HepG2 (cell line): ENCODE measurements around the gene WSB1. TPM values are rescaled to one million over a fixed set of nuclear protein-coding genes. Genes with fewer than 3 reads are reported as not detected.

Source experiments
- ATAC-seq: fragments of 200-7000 bp; cut with Tn5 transposase; 3 replicates; pipeline ENCODE4 v1.9.1; 2020; ENCODE audit warnings: mild to moderate bottlenecking, moderate library complexity
- BruUV-seq: library from RNA; stranded (reverse); fragments of 400-500 nt; replicated peaks from 2 replicates; lab custom pipeline; 2021; lab: Mats Ljungman, UMichigan
- CTCF ChIA-PET: fragments of 300-600 bp; formaldehyde crosslinking; extraction: SDS; loops from one replicate; lab custom pipeline; 2021; ENCODE audit warnings: low total read pairs, inconsistent platforms, low intra/inter-chr PET ratio; lab: Yijun Ruan, JAX
- POLR2A ChIA-PET: fragments of 350-600 bp; sonication (Branson Sonifier 250); formaldehyde crosslinking; loops from one replicate; lab custom pipeline; 2020; ENCODE audit warnings: antibody characterized with exemption, inconsistent platforms; lab: Yijun Ruan, JAX
- DNase-seq: peaks from one replicate; pipeline ENCODE4 v3.0.0-alpha.2; 2015; ENCODE audit warnings: low spot score
- FAIRE-seq: peaks from 3 replicates; lab custom pipeline; 2011; peaks lifted over from hg19 to GRCh38; lab: Jason Lieb, UNC
- H2AFZ ChIP-seq: one replicate; pipeline ENCODE4 v1.6.1; 2011; ENCODE audit warnings: low read length, inconsistent platforms
- H3K27ac ChIP-seq: fragments of 300-600 bp; 3 replicates; pipeline ENCODE4 v1.8.0; 2011; ENCODE audit warnings: mixed run types, mild to moderate bottlenecking, mixed read lengths, low read length, inconsistent platforms; ENCODE audit not compliant: insufficient read depth; ENCODE audit errors: extremely low read length
- H3K27me3 ChIP-seq, 2 experiments: fragments of 200-600 bp in 1 of 2; 2 replicates in 1 of 2; 3 replicates in 1 of 2; pipeline versions ENCODE4 v1.6.0 to v1.8.0; 2011; ENCODE audit warnings: low read length in 2 of 2, mild to moderate bottlenecking in 2 of 2, moderate library complexity in 2 of 2, inconsistent platforms in 1 of 2; ENCODE audit not compliant: insufficient read depth in 2 of 2, control insufficient read depth in 1 of 2
- H3K36me3 ChIP-seq, 2 experiments: fragments of 200-600 bp in 1 of 2; replicated peaks in 1 of 2; 2 replicates in 1 of 2; 3 replicates in 1 of 2; pipeline versions ENCODE4 v1.5.1 to v1.8.0; 2011; ENCODE audit warnings: low read length in 2 of 2, inconsistent platforms in 1 of 2; ENCODE audit not compliant: insufficient read depth in 2 of 2, control insufficient read depth in 1 of 2
- H3K4me1 ChIP-seq: 2 replicates; pipeline ENCODE4 v1.5.1; 2012; ENCODE audit warnings: low read length, inconsistent platforms; ENCODE audit not compliant: insufficient read depth
- H3K4me2 ChIP-seq: 2 replicates; pipeline ENCODE4 v1.6.0; 2011; ENCODE audit warnings: low read depth, low read length, inconsistent platforms
- H3K4me3 ChIP-seq, 3 experiments: fragments of 200-600 bp in 1 of 3; sonication (generic), shearing (Covaris generic) in 1 of 3; replicated peaks in 1 of 3; 2 replicates each; pipeline ENCODE4 v1.5.1; 2011 to 2016; ENCODE audit warnings: low read length in 3 of 3, inconsistent platforms in 2 of 3, low read depth in 2 of 3, mild to moderate bottlenecking in 2 of 3, control low read depth in 1 of 3, mixed read lengths in 1 of 3; ENCODE audit not compliant: insufficient read depth in 1 of 3
- H3K79me2 ChIP-seq: one replicate; pipeline ENCODE4 v1.6.1; 2011; ENCODE audit warnings: low read length, inconsistent platforms; ENCODE audit not compliant: insufficient read depth
- H3K9ac ChIP-seq: 2 replicates; pipeline ENCODE4 v1.6.0; 2011; ENCODE audit warnings: mild to moderate bottlenecking, low read depth, low read length, inconsistent platforms; ENCODE audit not compliant: insufficient read depth
- H3K9me3 ChIP-seq: 2 replicates; pipeline ENCODE4 v1.5.1; 2012; ENCODE audit warnings: mild to moderate bottlenecking, low read length
- H4K20me1 ChIP-seq: 2 replicates; pipeline ENCODE4 v1.6.0; 2011; ENCODE audit warnings: inconsistent platforms, mild to moderate bottlenecking, low read length, moderate library complexity; ENCODE audit not compliant: insufficient read depth
- DDIT3 ChIP-seq: sonication (generic); formaldehyde crosslinking; IDR thresholded peaks from 2 replicates; pipeline ENCODE4 v1.4.0; 2020; ENCODE audit warnings: mild to moderate bottlenecking, missing genetic modification reagents
- FOXP1 ChIP-seq, 2 experiments: fragments of 450-650 bp in 1 of 2; IDR thresholded peaks; 2 replicates each; pipeline ENCODE4 v1.6.1; 2017 to 2018; ENCODE audit warnings: antibody characterized with exemption in 1 of 2
- KLF9 ChIP-seq: IDR thresholded peaks from 2 replicates; pipeline ENCODE4 v1.6.1; 2016; ENCODE audit warnings: low read depth
- ZNF121 ChIP-seq: sonication (generic); formaldehyde crosslinking; IDR thresholded peaks from 2 replicates; pipeline ENCODE4 v1.5.0; 2020; ENCODE audit warnings: mild to moderate bottlenecking, missing genetic modification reagents
- WGBS: methylation state at CpG from one replicate; pipeline ENCODE4 v1.1.6; 2017; ENCODE audit warnings: low lambda C conversion rate; 5-methylcytosine and 5-hydroxymethylcytosine counted together
- in situ Hi-C: cut with HindIII; loops from 2 replicates; pipeline ENCODE4 v1.10.0; 2017; ENCODE audit warnings: low pct_unique_long_range_greater_than_20kb; ENCODE audit not compliant: extremely low pct_ligation_motif_present
- intact Hi-C: fragments of 100-400 bp; cut with micrococcal nuclease; formaldehyde crosslinking; loops from one replicate; pipeline ENCODE4 v1.10.0; 2022; ENCODE audit not compliant: unreplicated experiment
- polyA plus RNA-seq, 8 experiments: library from polyadenylated mRNA; depleted of rRNA in 3 of 8; stranded (reverse) in 7 of 8; unstranded in 1 of 8; fragments of >200 nt; fragmentation: Illumina TruSeq in 4 of 8; extraction: Trizol in 4 of 8; gene quantifications; 2 replicates each; pipeline versions ENCODE4 v1.2.1 to v1.2.3, GENCODE V29; 2011 to 2016; ENCODE audit warnings: low read depth in 4 of 8, missing spikeins in 1 of 8, mixed read lengths in 1 of 8; ENCODE audit not compliant: insufficient read depth in 1 of 8
- total RNA-seq, 5 experiments: library from RNA; depleted of rRNA; stranded (reverse); fragments of >200 nt; fragmentation: Illumina TruSeq; extraction: Trizol; gene quantifications; 2 replicates each; pipeline ENCODE4 v1.2.3, GENCODE V29; 2016; ENCODE audit warnings: low read depth in 1 of 5

Gene WSB1
- total and polyA plus RNA-seq, 2 of the 13 experiments (the other 11 are each of a cell fraction or from before 2014, with no cell fraction given) = 81.3 to 294 TPM

- FAIRE-seq = no peak
- Histone ChIP-seq H3K27ac (no peak overlapping the region), H2AFZ (no peak overlapping the region), H3K4me2 (no peak overlapping the region), H4K20me1 (peaks cover 31% of the 10 kb centered on the region), H3K4me3 (no peak overlapping the region), H3K27me3 (no peaks in the 10 kb centered on the region; a peak in 1 of 5 replicates), H3K9ac (no peak overlapping the region), H3K9me3 (no peaks in the 10 kb centered on the region), H3K36me3 (peaks cover 17 to 79% of the 10 kb centered on the region in 2 experiments), H3K4me1 (peaks cover 30% of the 10 kb centered on the region), H3K79me2 (peaks cover 42% of the 10 kb centered on the region)
- CTCF ChIA-PET = no interaction called here
- WGBS = 96% methylated on average over 7 of the region's 7 CpGs
- in situ Hi-C loops (no loop called here), intact Hi-C loops (no loop called here)
- no TSS peak for BruUV-seq
- no peak for TF ChIP-seq DDIT3 (CRISPR knock-in tag)
- no peak for DNase-seq
- no peak for ATAC-seq
- POLR2A ChIA-PET = interaction anchor here (6.0 kb wide), 1 partner anchor 12 kb away, joined by 28 read pairs; the partner anchor contains the start of gene WSB1
These were observed 12.4 kb downstream of the WSB1 start for GRCh38 chr17:27306276-27306835.

GRCh38 chr17:27310565-27311110 is 16.7 kb downstream of the WSB1 start:
- no TSS peak for BruUV-seq
- CTCF ChIA-PET = no interaction called here
- no peak; the same call in 2 of the 3 replicates for ATAC-seq

More at GRCh38 chr17:27310565-27311110, 16.7 kb downstream of the WSB1 start:
- Histone ChIP-seq H3K4me3 (no peak overlapping the region), H4K20me1 (no peaks in the 10 kb centered on the region; the same call in 1 of the 2 replicates), H3K9ac (no peak overlapping the region), H3K4me1 (peaks cover 13% of the 10 kb centered on the region), H3K4me2 (no peak overlapping the region), H3K27me3 (no peaks in the 10 kb centered on the region; a peak in 1 of 5 replicates), H3K27ac (no peak overlapping the region), H3K9me3 (no peaks in the 10 kb centered on the region), H3K79me2 (peaks cover 2% of the 10 kb centered on the region), H3K36me3 (peaks cover 28 to 74% of the 10 kb centered on the region in 2 experiments), H2AFZ (no peak overlapping the region)
- no peak for TF ChIP-seq FOXP1 (IDR thresholded peaks at IDR 0.05)
- peak; percentile 43; the same call in 1 of the 2 replicates for TF ChIP-seq FOXP1 (CRISPR knock-in tag; IDR thresholded peaks at IDR 0.05)
- TF ChIP-seq ZNF121 = peak; percentile 78
- no peak for TF ChIP-seq KLF9 (CRISPR knock-in tag)
- intact Hi-C loops (no loop called here), in situ Hi-C loops (no loop called here)
- POLR2A ChIA-PET = interaction anchor here (1.1 kb wide), 2 partner anchors 16 to 17 kb away, joined by 5 to 8 read pairs; no protein-coding TSS in a partner anchor
- FAIRE-seq (no peak), DNase-seq (no peak)
- WGBS = 92% methylated on average over 4 of the region's 4 CpGs
